ENCODE data around the gene AVPR2. TPM values are rescaled to one million over a fixed set of nuclear protein-coding genes. Genes with fewer than 3 reads are reported as not detected.

AVPR2 gene
- total and polyA plus RNA-seq, 9 of the 15 experiments (the other 6 are each of a cell fraction or from before 2014, with no cell fraction given): not detected

DNA sequence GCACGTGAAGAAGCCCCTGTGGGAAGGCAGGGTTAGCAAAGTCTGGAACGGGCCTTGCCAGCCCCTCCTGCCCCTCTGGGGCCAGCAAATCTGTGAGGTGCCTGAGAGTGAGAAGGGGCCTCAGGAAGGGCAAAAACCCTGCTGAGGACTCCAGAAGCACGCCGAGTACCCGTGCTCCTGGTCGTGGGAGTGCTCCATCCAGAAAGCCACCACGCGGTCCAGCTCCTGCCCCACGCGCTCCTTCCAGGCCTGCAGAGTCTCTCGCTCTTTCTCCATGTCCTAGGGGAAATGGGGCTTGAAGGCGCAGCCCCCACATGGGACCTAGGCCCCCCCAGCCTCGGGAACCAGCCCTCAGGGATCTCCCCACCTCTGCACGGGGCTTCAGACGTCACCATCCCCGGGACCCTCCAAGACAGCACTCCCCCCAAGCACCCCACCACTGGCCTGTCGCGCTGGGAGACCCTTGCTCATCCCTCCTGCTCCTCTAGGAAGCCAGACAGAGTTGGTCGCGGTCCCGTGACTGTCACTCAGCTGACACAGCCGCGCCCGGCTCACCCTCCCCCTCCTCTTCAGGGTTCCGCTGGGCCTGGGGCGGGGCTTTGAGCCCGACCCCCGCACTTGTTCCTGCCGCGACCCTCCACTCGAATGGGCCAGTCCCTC lies 39.8 kb downstream of the AVPR2 start, which contains the start of gene RENBP (continued):
- no peak for TF ChIP-seq RNF2 (IDR thresholded peaks at IDR 0.05)
- no peak for TF ChIP-seq ZNF830 (CRISPR knock-in tag; IDR thresholded peaks at IDR 0.05)
- peak; percentile 83 for TF ChIP-seq TOE1 (IDR thresholded peaks at IDR 0.05; ENCODE audit: borderline replicate concordance)
- TF ChIP-seq TOE1 (CRISPR knock-in tag; IDR thresholded peaks at IDR 0.05; ENCODE audit: borderline replicate concordance, low read depth): no peak
- no peak for TF ChIP-seq RUNX1 (IDR thresholded peaks at IDR 0.05; ENCODE audit: low read depth)
- TF ChIP-seq, protein P1, sequence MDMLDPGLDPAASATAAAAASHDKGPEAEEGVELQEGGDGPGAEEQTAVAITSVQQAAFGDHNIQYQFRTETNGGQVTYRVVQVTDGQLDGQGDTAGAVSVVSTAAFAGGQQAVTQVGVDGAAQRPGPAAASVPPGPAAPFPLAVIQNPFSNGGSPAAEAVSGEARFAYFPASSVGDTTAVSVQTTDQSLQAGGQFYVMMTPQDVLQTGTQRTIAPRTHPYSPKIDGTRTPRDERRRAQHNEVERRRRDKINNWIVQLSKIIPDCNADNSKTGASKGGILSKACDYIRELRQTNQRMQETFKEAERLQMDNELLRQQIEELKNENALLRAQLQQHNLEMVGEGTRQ (CRISPR knock-in tag; IDR thresholded peaks at IDR 0.05): peak; percentile 49; the same call in 1 of the 2 replicates
- peak; percentile 91 for TF ChIP-seq BHLHE40 (IDR thresholded peaks at IDR 0.05; ENCODE audit: low read length)
- TF ChIP-seq, protein P2, sequence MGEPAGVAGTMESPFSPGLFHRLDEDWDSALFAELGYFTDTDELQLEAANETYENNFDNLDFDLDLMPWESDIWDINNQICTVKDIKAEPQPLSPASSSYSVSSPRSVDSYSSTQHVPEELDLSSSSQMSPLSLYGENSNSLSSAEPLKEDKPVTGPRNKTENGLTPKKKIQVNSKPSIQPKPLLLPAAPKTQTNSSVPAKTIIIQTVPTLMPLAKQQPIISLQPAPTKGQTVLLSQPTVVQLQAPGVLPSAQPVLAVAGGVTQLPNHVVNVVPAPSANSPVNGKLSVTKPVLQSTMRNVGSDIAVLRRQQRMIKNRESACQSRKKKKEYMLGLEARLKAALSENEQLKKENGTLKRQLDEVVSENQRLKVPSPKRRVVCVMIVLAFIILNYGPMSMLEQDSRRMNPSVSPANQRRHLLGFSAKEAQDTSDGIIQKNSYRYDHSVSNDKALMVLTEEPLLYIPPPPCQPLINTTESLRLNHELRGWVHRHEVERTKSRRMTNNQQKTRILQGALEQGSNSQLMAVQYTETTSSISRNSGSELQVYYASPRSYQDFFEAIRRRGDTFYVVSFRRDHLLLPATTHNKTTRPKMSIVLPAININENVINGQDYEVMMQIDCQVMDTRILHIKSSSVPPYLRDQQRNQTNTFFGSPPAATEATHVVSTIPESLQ (CRISPR knock-in tag; IDR thresholded peaks at IDR 0.05): no peak
- TF ChIP-seq, protein P3, sequence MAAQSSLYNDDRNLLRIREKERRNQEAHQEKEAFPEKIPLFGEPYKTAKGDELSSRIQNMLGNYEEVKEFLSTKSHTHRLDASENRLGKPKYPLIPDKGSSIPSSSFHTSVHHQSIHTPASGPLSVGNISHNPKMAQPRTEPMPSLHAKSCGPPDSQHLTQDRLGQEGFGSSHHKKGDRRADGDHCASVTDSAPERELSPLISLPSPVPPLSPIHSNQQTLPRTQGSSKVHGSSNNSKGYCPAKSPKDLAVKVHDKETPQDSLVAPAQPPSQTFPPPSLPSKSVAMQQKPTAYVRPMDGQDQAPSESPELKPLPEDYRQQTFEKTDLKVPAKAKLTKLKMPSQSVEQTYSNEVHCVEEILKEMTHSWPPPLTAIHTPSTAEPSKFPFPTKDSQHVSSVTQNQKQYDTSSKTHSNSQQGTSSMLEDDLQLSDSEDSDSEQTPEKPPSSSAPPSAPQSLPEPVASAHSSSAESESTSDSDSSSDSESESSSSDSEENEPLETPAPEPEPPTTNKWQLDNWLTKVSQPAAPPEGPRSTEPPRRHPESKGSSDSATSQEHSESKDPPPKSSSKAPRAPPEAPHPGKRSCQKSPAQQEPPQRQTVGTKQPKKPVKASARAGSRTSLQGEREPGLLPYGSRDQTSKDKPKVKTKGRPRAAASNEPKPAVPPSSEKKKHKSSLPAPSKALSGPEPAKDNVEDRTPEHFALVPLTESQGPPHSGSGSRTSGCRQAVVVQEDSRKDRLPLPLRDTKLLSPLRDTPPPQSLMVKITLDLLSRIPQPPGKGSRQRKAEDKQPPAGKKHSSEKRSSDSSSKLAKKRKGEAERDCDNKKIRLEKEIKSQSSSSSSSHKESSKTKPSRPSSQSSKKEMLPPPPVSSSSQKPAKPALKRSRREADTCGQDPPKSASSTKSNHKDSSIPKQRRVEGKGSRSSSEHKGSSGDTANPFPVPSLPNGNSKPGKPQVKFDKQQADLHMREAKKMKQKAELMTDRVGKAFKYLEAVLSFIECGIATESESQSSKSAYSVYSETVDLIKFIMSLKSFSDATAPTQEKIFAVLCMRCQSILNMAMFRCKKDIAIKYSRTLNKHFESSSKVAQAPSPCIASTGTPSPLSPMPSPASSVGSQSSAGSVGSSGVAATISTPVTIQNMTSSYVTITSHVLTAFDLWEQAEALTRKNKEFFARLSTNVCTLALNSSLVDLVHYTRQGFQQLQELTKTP (IDR thresholded peaks at IDR 0.05; ENCODE audit: low read depth in 1 of 2, partially characterized antibody in 2 of 2): peak in 1 of 2 experiments; percentile 31
- TF ChIP-seq CXXC5 (CRISPR knock-in tag; IDR thresholded peaks at IDR 0.05): peak; percentile 56
- no peak for TF ChIP-seq NFE2L1 (tag; IDR thresholded peaks at IDR 0.05; ENCODE audit: borderline replicate concordance, low read depth)
- TF ChIP-seq, protein P4, sequence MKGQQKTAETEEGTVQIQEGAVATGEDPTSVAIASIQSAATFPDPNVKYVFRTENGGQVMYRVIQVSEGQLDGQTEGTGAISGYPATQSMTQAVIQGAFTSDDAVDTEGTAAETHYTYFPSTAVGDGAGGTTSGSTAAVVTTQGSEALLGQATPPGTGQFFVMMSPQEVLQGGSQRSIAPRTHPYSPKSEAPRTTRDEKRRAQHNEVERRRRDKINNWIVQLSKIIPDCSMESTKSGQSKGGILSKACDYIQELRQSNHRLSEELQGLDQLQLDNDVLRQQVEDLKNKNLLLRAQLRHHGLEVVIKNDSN (CRISPR knock-in tag; IDR thresholded peaks at IDR 0.05): peak; percentile 66
- TF ChIP-seq, protein P5, sequence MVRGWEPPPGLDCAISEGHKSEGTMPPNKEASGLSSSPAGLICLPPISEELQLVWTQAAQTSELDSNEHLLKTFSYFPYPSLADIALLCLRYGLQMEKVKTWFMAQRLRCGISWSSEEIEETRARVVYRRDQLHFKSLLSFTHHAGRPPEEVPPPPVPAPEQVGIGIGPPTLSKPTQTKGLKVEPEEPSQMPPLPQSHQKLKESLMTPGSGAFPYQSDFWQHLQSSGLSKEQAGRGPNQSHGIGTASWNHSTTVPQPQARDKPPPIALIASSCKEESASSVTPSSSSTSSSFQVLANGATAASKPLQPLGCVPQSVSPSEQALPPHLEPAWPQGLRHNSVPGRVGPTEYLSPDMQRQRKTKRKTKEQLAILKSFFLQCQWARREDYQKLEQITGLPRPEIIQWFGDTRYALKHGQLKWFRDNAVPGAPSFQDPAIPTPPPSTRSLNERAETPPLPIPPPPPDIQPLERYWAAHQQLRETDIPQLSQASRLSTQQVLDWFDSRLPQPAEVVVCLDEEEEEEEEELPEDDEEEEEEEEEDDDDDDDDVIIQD (CRISPR knock-in tag; IDR thresholded peaks at IDR 0.05): no peak
- TF ChIP-seq TCF7 (IDR thresholded peaks at IDR 0.05; ENCODE audit: borderline replicate concordance): no peak
- no peak for TF ChIP-seq TCF3 (CRISPR knock-in tag; IDR thresholded peaks at IDR 0.05)
- TF ChIP-seq TGIF2 (CRISPR knock-in tag; IDR thresholded peaks at IDR 0.05): no peak
- TF ChIP-seq, protein P6, sequence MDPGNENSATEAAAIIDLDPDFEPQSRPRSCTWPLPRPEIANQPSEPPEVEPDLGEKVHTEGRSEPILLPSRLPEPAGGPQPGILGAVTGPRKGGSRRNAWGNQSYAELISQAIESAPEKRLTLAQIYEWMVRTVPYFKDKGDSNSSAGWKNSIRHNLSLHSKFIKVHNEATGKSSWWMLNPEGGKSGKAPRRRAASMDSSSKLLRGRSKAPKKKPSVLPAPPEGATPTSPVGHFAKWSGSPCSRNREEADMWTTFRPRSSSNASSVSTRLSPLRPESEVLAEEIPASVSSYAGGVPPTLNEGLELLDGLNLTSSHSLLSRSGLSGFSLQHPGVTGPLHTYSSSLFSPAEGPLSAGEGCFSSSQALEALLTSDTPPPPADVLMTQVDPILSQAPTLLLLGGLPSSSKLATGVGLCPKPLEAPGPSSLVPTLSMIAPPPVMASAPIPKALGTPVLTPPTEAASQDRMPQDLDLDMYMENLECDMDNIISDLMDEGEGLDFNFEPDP (CRISPR knock-in tag; IDR thresholded peaks at IDR 0.05): no peak

Data from K562 (cell line).